ENCODE results near the gene NCOA1. TPM values are rescaled to one million over a fixed set of nuclear protein-coding genes. Genes with fewer than 3 reads are reported as not detected.
"Not testable (repeated sequence)": the region's sequence is repeated elsewhere in the genome, so short reads cannot be mapped to it uniquely, and the experiment has no call there.

The NCOA1 gene
- total and polyA plus RNA-seq, 10 of the 15 experiments (the other 5 are each of a cell fraction or from before 2014, with no cell fraction given): 1.8 to 35.6 (median 6.1) TPM

DNA sequence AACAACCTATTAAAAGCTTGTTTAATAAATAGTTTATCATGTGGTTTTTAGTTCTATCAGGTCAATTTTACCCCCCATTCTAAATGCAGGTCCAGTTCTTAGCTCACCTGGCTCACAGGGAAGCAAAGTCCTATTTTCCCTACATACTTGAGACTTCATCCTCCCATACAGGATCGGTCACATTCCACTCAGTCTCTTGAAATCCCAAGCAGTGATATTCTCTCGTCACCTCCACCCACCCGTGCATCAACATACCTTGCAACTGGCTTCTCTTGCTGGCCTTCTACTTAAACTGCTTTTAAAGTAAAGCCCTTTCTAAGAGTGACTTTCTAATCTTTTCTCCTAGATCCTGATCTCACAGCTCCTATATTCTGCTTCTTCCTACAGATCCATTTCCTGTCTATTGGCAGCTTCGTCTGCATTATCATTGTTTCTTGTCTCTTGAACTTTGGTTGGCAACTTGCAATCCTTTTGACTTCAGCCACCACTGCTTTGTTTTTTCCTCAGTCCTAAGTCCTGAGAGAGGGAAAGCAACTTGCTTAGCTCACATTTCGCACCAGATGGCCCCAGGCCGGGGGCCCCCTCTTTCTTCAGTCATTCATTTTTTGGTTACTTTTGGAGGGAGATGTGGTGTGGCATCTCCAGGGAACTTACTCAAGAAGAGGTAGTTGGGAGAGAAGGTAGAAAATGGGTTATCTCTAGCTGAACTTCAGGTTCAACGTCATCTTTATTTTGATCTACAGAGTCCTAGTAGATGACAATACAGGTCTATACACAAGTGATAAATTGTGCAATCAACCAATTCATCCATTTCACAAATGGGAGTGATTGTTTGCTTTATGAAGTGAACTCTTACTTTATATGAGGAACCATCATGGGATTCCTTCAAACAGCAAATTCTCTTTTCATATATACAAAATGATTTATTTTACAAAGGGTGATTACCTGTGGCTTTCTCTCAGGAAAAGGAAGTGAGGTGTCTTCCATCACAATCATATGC lies 23.9 kb upstream of the NCOA1 start:
- in situ Hi-C loops (cut with MboI): no loop called here
- no peak overlapping the region for H3K27ac ChIP-seq (ENCODE audit: control insufficient read depth, insufficient read depth)
- no peaks in the 10 kb centered on the region for H3K36me3 ChIP-seq (ENCODE audit: control insufficient read depth in 2 of 2, insufficient read depth in 2 of 2, low read length in 1 of 2)
- no peaks in the 10 kb centered on the region for H3K27me3 ChIP-seq (replicated peaks in 1 of 2; ENCODE audit: control insufficient read depth in 2 of 2, insufficient read depth in 2 of 2, low read length in 1 of 2)
- no peaks in the 10 kb centered on the region for H4K20me1 ChIP-seq (ENCODE audit: control insufficient read depth, insufficient read depth)
- H3K4me1 ChIP-seq (ENCODE audit: control insufficient read depth, insufficient read depth, low read length): no peaks in the 10 kb centered on the region
- intact Hi-C loops (cut with micrococcal nuclease; ENCODE audit: unreplicated experiment): no loop called here
- DNase-seq (ENCODE audit: low read depth, low spot score): no peak
- no peak overlapping the region for H3K4me3 ChIP-seq
- H3K79me2 ChIP-seq (ENCODE audit: control insufficient read depth, insufficient read depth, low read length): no peaks in the 10 kb centered on the region
- no peak for FAIRE-seq
- no peak overlapping the region for H2AFZ ChIP-seq (ENCODE audit: control insufficient read depth, low read depth, low read length)
- no peak for TF ChIP-seq SREBF1 (IDR thresholded peaks at IDR 0.05; ENCODE audit: low read length)
- ChIA-PET RAD21 (ENCODE audit: unreplicated experiment) (no interaction called here), CTCF (interaction anchor here (0.6 kb wide), 1 partner anchor 58 kb away, joined by 3 read pairs; no protein-coding TSS in a partner anchor), SMC1A (ENCODE audit: uncharacterized antibody, unreplicated experiment) (interaction anchor here (0.8 to 1.1 kb wide), 2 partner anchors 34 to 145 kb away, joined by 3 to 4 read pairs; no protein-coding TSS in a partner anchor), POLR2A (interaction anchor here (0.9 kb wide), 1 partner anchor 19 kb away, joined by 3 read pairs; no protein-coding TSS in a partner anchor)
- no peak overlapping the region for H3K9ac ChIP-seq (ENCODE audit: control insufficient read depth, insufficient read depth, low read length)
- no TSS peak for BruUV-seq (replicated peaks)
- no peaks in the 10 kb centered on the region for H3K9me3 ChIP-seq (replicated peaks; ENCODE audit: control insufficient read depth, insufficient read depth, low read length)
- WGBS (ENCODE audit: insufficient coverage, insufficient replicate concordance, low lambda C conversion rate, missing lambda C conversion rate): 72% methylated on average over 7 of the region's 7 CpGs
- no peak overlapping the region for H3K4me2 ChIP-seq (ENCODE audit: control insufficient read depth, insufficient read depth)
- ATAC-seq: no peak

DNA sequence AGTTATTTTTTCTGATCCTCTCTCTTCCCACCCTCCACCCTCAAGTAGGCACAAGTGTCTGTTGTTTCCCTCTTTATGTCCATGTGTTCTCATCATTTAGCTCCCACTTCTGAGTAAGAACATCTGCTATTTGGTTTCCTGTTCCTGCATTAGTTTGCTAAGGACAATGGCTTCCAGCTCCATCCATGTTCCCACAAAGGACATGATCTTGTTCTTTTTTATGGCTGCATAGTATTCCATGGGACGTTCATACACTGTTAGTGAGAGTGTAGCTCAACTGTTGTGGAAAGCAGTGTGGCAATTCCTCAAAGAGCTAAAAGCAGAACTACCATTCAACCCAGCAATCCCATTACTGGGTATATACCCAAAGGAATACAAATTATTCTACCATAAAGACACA lies 22.6 kb upstream of the NCOA1 start:
- ChIA-PET CTCF (interaction anchor here (1.6 kb wide), 2 partner anchors 9 to 311 kb away, joined by 3 read pairs; no protein-coding TSS in a partner anchor), RAD21 (ENCODE audit: unreplicated experiment) (interaction anchor here (1.0 kb wide), 1 partner anchor 58 kb away, joined by 4 read pairs; no protein-coding TSS in a partner anchor), POLR2A (interaction anchor here (0.5 to 0.9 kb wide), 3 partner anchors 18 to 56 kb away, joined by 3 to 8 read pairs (median 4); no protein-coding TSS in a partner anchor), SMC1A (ENCODE audit: uncharacterized antibody, unreplicated experiment) (interaction anchor here (0.8 to 1.5 kb wide), 4 partner anchors 13 to 111 kb away, joined by 3 to 4 read pairs (median 4); no protein-coding TSS in a partner anchor)
- H3K36me3 ChIP-seq (ENCODE audit: control insufficient read depth in 2 of 2, insufficient read depth in 2 of 2, low read length in 1 of 2); H3K4me3 ChIP-seq; H3K9me3 ChIP-seq (replicated peaks; ENCODE audit: control insufficient read depth, insufficient read depth, low read length); DNase-seq (ENCODE audit: low read depth, low spot score); H3K9ac ChIP-seq (ENCODE audit: control insufficient read depth, insufficient read depth, low read length); H3K27me3 ChIP-seq (replicated peaks in 1 of 2; ENCODE audit: control insufficient read depth in 2 of 2, insufficient read depth in 2 of 2, low read length in 1 of 2); ATAC-seq; H3K27ac ChIP-seq (ENCODE audit: control insufficient read depth, insufficient read depth); BruUV-seq (replicated peaks); H3K79me2 ChIP-seq (ENCODE audit: control insufficient read depth, insufficient read depth, low read length); in situ Hi-C loops (cut with MboI); FAIRE-seq; H3K4me1 ChIP-seq (ENCODE audit: control insufficient read depth, insufficient read depth, low read length); H2AFZ ChIP-seq (ENCODE audit: control insufficient read depth, low read depth, low read length); H4K20me1 ChIP-seq (ENCODE audit: control insufficient read depth, insufficient read depth); H3K4me2 ChIP-seq (ENCODE audit: control insufficient read depth, insufficient read depth); intact Hi-C loops (cut with micrococcal nuclease; ENCODE audit: unreplicated experiment): not testable (repeated sequence)
- WGBS (ENCODE audit: insufficient coverage, insufficient replicate concordance, low lambda C conversion rate, missing lambda C conversion rate): 0% methylated on average over 1 of the region's 1 CpG

Measured in GM12878 (cell line).